ENCODE results near the gene ELFN1.

GRCh38 chr7:1641661-1642260 is 28.3 kb upstream of the ELFN1 start:
- TF ChIP-seq CTCF (IDR thresholded peaks at IDR 0.05; ENCODE audit: extremely low read depth in 1 of 2, insufficient read depth in 1 of 2, low read depth in 1 of 2, low read length in 2 of 2) (no peak), POLR2A (IDR thresholded peaks at IDR 0.05; ENCODE audit: low read depth, low read length) (no peak)

Measured in endothelial cell of umbilical vein (primary cell).